ENCODE measurements around the gene DDX31.

Gene DDX31

GRCh38 chr9:132632413-132633129 lies 37.2 kb downstream of the DDX31 start:
- no peak for DNase-seq

- DNase-seq = no peak
Observed at GRCh38 chr9:132631685-132632084, 38.1 kb downstream of the DDX31 start.

GRCh38 chr9:132631280-132631679 lies 38.5 kb downstream of the DDX31 start:
- no peak for DNase-seq

- no peak for DNase-seq
Observed at GRCh38 chr9:132630811-132631210, 39.0 kb downstream of the DDX31 start.

- no peak for DNase-seq
Observed at GRCh38 chr9:132630116-132630515, 39.7 kb downstream of the DDX31 start.

- DNase-seq = no peak
Observed at GRCh38 chr9:132628746-132629145, 41.0 kb downstream of the DDX31 start.

- DNase-seq = no peak
Observed at GRCh38 chr9:132627594-132627993, 42.2 kb downstream of the DDX31 start.

GRCh38 chr9:132627106-132627505 lies 42.7 kb downstream of the DDX31 start:
- no peak for DNase-seq

- DNase-seq = no peak
Observed at GRCh38 chr9:132626285-132626684, 43.5 kb downstream of the DDX31 start.

GRCh38 chr9:132622159-132622558 lies 47.6 kb downstream of the DDX31 start:
- DNase-seq = no peak

- DNase-seq = no peak
Observed at GRCh38 chr9:132616725-132617124, 53.1 kb downstream of the DDX31 start.

- DNase-seq = no peak
Observed at GRCh38 chr9:132615774-132616173, 54.0 kb downstream of the DDX31 start.

- no peak for DNase-seq
Observed at GRCh38 chr9:132614324-132614723, 55.5 kb downstream of the DDX31 start.

- no peak for DNase-seq
Observed at GRCh38 chr9:132610661-132611060, 59.1 kb downstream of the DDX31 start.

GRCh38 chr9:132609829-132610228 lies 60.0 kb downstream of the DDX31 start:
- no peak for DNase-seq

- DNase-seq = no peak
Observed at GRCh38 chr9:132609184-132609583, 60.6 kb downstream of the DDX31 start.

- no peak for DNase-seq
Observed at GRCh38 chr9:132606066-132606465, 63.7 kb downstream of the DDX31 start.

- no peak for DNase-seq
Observed at GRCh38 chr9:132605387-132605786, 64.4 kb downstream of the DDX31 start.

GRCh38 chr9:132602207-132602606 lies 67.6 kb downstream of the DDX31 start:
- no peak for DNase-seq

- DNase-seq = no peak
Observed at GRCh38 chr9:132600326-132600984, 69.3 kb downstream of the DDX31 start.

- DNase-seq = no peak
Observed at GRCh38 chr9:132597073-132597775, 72.6 kb downstream of the DDX31 start.

- no peak for DNase-seq
Observed at GRCh38 chr9:132596200-132596599, 73.6 kb downstream of the DDX31 start.

GRCh38 chr9:132595319-132595718 lies 74.5 kb downstream of the DDX31 start:
- DNase-seq = no peak

GRCh38 chr9:132594412-132594811 lies 75.4 kb downstream of the DDX31 start:
- DNase-seq = no peak

All from NCI-H2029 (cell line).